ENCODE data around the gene OR2AG2. TPM values are rescaled to one million over a fixed set of nuclear protein-coding genes. Genes with fewer than 3 reads are reported as not detected.
A peak's percentile ranks its signal among the peaks of the same experiment; 100 is the strongest.

The OR2AG2 gene
- total and polyA plus RNA-seq, 8 donors: 0.29 to 0.55 TPM; not detected in 6

DNA sequence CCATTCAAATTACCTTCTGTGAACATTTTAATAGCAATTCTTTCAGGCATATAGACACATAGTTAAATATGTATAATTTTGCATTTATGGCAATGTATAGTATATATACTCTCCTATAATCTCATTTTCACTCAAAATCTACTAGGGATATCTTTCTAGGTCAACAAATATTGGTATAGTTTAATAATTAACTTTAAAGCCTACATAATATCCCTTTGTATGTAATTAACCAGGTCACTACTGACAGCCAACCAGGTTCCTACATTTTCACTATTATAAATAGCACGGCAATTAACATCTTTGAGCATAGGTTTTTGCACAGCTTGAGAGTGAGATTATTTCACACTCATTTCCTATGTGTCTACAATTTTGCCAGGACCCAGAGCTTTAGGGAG lies 15.8 kb downstream of the OR2AG2 start:
- Histone ChIP-seq H3K4me3 (no peak overlapping the region), H3K4me1 (peaks cover 0 to 14% (median 6%) of the 10 kb centered on the region in 4 donors), H3K27me3 (no peaks in the 10 kb centered on the region), H3K27ac (no peak overlapping the region), H3K9me3 (no peaks in the 10 kb centered on the region), H3K36me3 (no peaks in the 10 kb centered on the region)
- no peak for TF ChIP-seq POLR2A (IDR thresholded peaks at IDR 0.05)
- no peak for TF ChIP-seq POLR2AphosphoS5 (IDR thresholded peaks at IDR 0.05)
- TF ChIP-seq, protein P1, sequence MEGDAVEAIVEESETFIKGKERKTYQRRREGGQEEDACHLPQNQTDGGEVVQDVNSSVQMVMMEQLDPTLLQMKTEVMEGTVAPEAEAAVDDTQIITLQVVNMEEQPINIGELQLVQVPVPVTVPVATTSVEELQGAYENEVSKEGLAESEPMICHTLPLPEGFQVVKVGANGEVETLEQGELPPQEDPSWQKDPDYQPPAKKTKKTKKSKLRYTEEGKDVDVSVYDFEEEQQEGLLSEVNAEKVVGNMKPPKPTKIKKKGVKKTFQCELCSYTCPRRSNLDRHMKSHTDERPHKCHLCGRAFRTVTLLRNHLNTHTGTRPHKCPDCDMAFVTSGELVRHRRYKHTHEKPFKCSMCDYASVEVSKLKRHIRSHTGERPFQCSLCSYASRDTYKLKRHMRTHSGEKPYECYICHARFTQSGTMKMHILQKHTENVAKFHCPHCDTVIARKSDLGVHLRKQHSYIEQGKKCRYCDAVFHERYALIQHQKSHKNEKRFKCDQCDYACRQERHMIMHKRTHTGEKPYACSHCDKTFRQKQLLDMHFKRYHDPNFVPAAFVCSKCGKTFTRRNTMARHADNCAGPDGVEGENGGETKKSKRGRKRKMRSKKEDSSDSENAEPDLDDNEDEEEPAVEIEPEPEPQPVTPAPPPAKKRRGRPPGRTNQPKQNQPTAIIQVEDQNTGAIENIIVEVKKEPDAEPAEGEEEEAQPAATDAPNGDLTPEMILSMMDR (IDR thresholded peaks at IDR 0.05): no peak
- TF ChIP-seq EP300 (IDR thresholded peaks at IDR 0.05): no peak
- intact Hi-C loops (cut with DNase I; ENCODE audit: low total_unique reads): no loop called here
- WGBS, 5 donors: 32 to 63% (median 50%) methylated on average over 1 of the region's 1 CpG
- no peak for DNase-seq

DNA sequence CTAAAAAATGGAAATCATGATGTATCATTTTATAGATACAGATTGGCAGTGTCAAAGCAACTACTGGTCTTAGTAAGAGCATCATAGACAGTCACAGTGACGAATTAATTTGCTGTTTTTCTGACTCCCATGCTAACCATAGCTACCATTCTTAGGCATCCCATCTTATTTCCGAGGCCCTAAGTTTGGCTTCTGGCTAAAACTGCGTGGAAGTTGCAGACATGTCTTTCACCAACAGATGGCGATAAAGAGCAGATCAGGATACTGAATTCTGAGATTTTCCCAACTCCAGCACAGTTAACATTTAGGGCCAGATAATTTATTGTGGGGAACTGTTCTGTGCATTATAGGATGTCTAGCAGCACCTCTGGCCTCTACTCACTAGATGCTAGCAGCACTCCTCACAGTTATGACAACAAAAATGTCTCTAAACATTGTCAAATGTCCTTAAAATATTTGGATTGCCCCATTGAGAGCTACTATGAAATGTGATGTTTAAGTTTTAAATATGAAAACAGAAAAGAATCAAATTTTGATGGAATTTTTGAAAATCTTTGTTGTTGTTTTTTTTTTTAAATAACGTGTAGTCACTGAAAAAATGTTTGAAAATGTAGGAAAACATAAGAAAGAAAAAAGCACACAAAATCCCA lies 16.3 kb downstream of the OR2AG2 start:
- Histone ChIP-seq H3K27me3 (no peaks in the 10 kb centered on the region), H3K27ac (no peak overlapping the region), H3K4me3 (no peak overlapping the region), H3K36me3 (no peaks in the 10 kb centered on the region), H3K4me1 (peaks cover 0 to 14% (median 6%) of the 10 kb centered on the region in 4 donors), H3K9me3 (no peaks in the 10 kb centered on the region)
- WGBS, 5 donors: 6 to 14% (median 9%) methylated on average over 5 of the region's 5 CpGs
- peak; percentile 27 to 68 for DNase-seq
- intact Hi-C loops (cut with DNase I; ENCODE audit: low total_unique reads): no loop called here
- TF ChIP-seq POLR2AphosphoS5 (IDR thresholded peaks at IDR 0.05): no peak
- TF ChIP-seq, protein P1 (IDR thresholded peaks at IDR 0.05): peak in 5 of 7 experiments; percentile 30 to 88 (median 64)

DNA sequence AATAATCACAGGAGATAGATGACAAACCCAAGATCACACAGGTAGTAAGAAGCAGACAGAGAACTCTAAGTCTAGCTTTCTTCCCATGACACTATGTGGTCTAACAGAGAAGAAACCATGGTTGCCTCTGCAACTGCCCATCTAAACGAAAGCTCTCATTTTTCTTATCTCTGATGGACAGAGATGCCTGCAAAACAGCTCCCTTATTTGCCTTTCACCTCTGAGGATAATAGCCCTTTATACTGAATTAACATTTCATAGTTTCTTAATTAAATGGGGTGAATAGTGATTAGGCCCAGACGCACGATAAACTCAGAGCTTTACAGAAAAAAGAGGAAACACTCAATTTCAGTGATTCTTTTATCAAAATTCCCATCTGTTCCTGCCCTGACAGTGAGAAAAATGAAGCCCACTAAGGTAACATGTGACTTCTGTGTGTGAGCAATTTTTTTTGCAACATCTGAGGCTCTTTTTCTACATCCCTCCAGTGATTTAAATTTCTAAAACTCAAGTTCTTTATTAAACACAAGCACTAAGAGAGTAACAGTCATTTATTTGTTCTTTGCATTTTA lies 24.6 kb downstream of the OR2AG2 start:
- TF ChIP-seq POLR2A (IDR thresholded peaks at IDR 0.05) (no peak), POLR2AphosphoS5 (IDR thresholded peaks at IDR 0.05) (no peak)
- peaks cover 0 to 3% (median 0%) of the 10 kb centered on the region in 4 donors for H3K4me1 ChIP-seq
- no peak for DNase-seq
- H3K36me3 ChIP-seq: no peaks in the 10 kb centered on the region
- 70 to 85% (median 75%) methylated on average over 3 of the region's 3 CpGs for WGBS, 5 donors
- intact Hi-C loops (cut with DNase I; ENCODE audit: low total_unique reads): no loop called here
- no peaks in the 10 kb centered on the region for H3K27me3 ChIP-seq
- peak overlapping the region in 4 of 5 donors; percentile 71 to 92 (median 78) for H3K27ac ChIP-seq
- no peaks in the 10 kb centered on the region for H3K9me3 ChIP-seq
- H3K4me3 ChIP-seq: no peak overlapping the region

DNA sequence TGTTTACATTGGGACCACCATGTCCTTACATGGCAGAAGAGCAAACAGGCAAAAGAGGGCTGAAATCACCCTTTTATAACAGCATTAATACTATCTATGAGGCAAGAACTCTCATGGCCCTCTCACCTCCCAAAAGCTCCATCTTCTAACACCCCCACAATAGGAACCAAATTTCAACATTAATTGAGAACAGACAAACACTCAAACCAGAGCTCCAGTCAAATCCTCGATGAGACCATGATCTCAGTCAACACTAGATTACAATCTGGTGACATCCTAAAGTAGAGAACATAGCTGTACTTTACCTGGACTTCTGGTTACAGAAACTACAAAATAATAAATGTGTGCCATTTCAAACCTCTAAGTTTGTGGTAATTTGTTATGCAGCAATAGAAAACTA lies 25.1 kb downstream of the OR2AG2 start:
- 54 to 64% (median 62%) methylated on average over 1 of the region's 1 CpG for WGBS, 5 donors
- Histone ChIP-seq H3K36me3 (no peaks in the 10 kb centered on the region), H3K27me3 (no peaks in the 10 kb centered on the region), H3K27ac (peak overlapping the region; percentile 25 to 92 (median 77)), H3K4me3 (peak overlapping the region in 2 of 4 donors; percentile 25 to 41), H3K9me3 (no peaks in the 10 kb centered on the region), H3K4me1 (peaks cover 0 to 3% (median 0%) of the 10 kb centered on the region in 4 donors)
- DNase-seq: no peak
- no peak for TF ChIP-seq POLR2A (IDR thresholded peaks at IDR 0.05)
- no peak for TF ChIP-seq EP300 (IDR thresholded peaks at IDR 0.05)
- TF ChIP-seq, protein P1 (IDR thresholded peaks at IDR 0.05): no peak
- no peak for TF ChIP-seq POLR2AphosphoS5 (IDR thresholded peaks at IDR 0.05)
- intact Hi-C loops (cut with DNase I; ENCODE audit: low total_unique reads): no loop called here

Measured in stomach (tissue), 9 donors.